K562 (cell line): ENCODE data around the gene MAPKAPK3. TPM values are rescaled to one million over a fixed set of nuclear protein-coding genes. Genes with fewer than 3 reads are reported as not detected.

Source experiments
- CREB1 ChIP-seq, 2 experiments: sonication (generic) in 1 of 2; formaldehyde crosslinking in 1 of 2; IDR thresholded peaks; 2 replicates each; pipeline versions ENCODE4 v1.6.1 to v1.8.0; 2012 to 2022; ENCODE audit warnings: inconsistent platforms in 1 of 2, mild to moderate bottlenecking in 1 of 2, missing genetic modification reagents in 1 of 2, moderate library complexity in 1 of 2
- REST ChIP-seq, 2 experiments: fragments of 450-650 bp; formaldehyde crosslinking in 1 of 2; IDR thresholded peaks; 2 replicates each; pipeline versions ENCODE4 v1.4.0 to v1.6.1; 2014 to 2020; ENCODE audit warnings: mild to moderate bottlenecking in 2 of 2, borderline replicate concordance in 1 of 2, low read depth in 1 of 2
- ZNF41 ChIP-seq: fragments of 250-450 bp; sonication (Bioruptor Pico); conservative IDR thresholded peaks from 2 replicates; pipeline ENCODE4 v1.4.0; 2020; ENCODE audit warnings: mild to moderate bottlenecking
- polyA plus RNA-seq, 8 experiments: library from polyadenylated mRNA; depleted of rRNA in 4 of 8; stranded (reverse) in 5 of 8; unstranded in 3 of 8; fragments of >200 nt; fragmentation: Nextera tagmentation in 2 of 8; fragmentation: Illumina TruSeq in 1 of 8; extraction: Ambion mirVana in 2 of 8; extraction: Trizol in 1 of 8; gene quantifications; 2 replicates each; pipeline versions ENCODE4 v1.2.1 to v1.2.3, GENCODE V29; 2011 to 2014; ENCODE audit warnings: inconsistent platforms in 1 of 8, missing spikeins in 1 of 8
- total RNA-seq, 7 experiments: library from RNA; depleted of rRNA in 6 of 7; stranded (reverse); fragments of >200 nt in 6 of 7; fragmentation: Illumina TruSeq in 2 of 7; extraction: Trizol in 2 of 7; gene quantifications; 2 replicates each; pipeline versions ENCODE4 v1.2.1 to v1.2.3, GENCODE V29; 2011 to 2021; ENCODE audit warnings: low replicate concordance in 1 of 7

MAPKAPK3 gene
- total and polyA plus RNA-seq, 9 of the 15 experiments (the other 6 are each of a cell fraction or from before 2014, with no cell fraction given), result 8.0 to 56.4 (median 41.2) TPM

GRCh38 chr3:50622881-50623280 lies 5.9 kb downstream of the MAPKAPK3 start (continued):
- TF ChIP-seq REST (IDR thresholded peaks at IDR 0.05; ENCODE audit: borderline replicate concordance) (no peak), REST (CRISPR knock-in tag; IDR thresholded peaks at IDR 0.05; ENCODE audit: low read depth) (no peak), ZNF41 (CRISPR knock-in tag) (no peak), CREB1 (IDR thresholded peaks at IDR 0.05) (no peak), CREB1 (CRISPR knock-in tag; IDR thresholded peaks at IDR 0.05) (no peak)
